ENCODE results near the gene GPR18. TPM values are rescaled to one million over a fixed set of nuclear protein-coding genes. Genes with fewer than 3 reads are reported as not detected.

The GPR18 gene
- total RNA-seq, 1 donor from 2014 or later = 2.9 TPM

DNA sequence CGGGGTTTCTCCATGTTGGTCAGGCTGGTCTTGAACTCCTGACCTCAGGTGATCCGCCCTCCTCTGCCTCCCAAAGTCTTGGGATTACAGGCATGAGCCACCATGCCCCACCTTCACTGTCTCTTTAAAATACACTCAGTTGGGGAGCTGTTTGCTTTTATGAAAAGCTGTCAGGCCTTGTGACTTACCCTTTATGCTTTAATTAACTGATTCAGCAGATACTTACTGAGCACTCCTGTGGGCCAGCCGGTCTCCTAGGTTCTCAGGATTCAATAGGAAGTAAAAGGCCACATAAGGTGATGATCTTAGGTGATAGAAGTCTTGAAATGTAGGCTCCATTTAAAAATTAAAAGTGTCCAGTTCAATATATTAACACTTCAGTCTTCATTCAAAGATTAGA lies 50.0 kb downstream of the GPR18 start:
- no peak for DNase-seq (ENCODE audit: low spot score)

DNA sequence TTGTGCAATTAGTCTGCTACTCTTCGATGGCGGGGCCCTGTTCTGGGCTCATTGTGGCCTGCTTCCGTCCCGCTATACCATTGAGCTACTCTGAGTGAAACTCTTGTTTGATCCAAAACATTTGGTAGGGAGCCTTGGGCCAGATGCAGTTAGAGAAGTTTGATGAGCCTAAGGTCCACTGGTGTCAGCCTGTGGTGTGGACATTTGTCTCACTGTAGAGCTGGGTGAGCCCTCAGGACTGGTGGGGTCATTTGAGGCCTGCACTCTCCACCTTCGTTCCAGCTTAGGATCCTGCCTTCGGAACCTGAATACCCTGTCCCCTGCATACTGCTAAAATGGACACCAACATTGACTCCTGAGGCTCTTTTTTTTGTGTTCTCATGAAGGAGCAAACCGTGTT lies 50.7 kb downstream of the GPR18 start:
- no peak for DNase-seq (ENCODE audit: low spot score)

DNA sequence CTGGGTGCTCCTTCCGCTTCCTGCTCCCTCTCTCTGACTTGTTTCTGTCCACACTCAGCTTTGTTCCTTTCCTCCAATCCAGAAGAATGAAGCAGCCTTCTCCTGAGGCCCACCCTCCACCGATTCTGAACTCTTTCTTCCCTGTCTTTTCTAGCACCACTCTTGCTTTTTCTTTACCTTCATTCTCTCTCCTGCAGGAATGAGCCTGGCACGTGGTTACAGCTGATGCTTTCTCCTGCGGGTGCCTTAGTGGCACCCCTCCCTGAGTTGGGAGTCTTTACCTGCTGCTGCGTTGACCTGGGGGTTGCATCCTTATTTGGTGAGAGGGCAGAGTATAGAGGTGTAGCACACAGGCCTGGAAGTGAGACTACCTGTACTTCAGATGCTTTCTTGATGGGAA lies 51.3 kb downstream of the GPR18 start:
- DNase-seq (ENCODE audit: low spot score) = no peak

DNA sequence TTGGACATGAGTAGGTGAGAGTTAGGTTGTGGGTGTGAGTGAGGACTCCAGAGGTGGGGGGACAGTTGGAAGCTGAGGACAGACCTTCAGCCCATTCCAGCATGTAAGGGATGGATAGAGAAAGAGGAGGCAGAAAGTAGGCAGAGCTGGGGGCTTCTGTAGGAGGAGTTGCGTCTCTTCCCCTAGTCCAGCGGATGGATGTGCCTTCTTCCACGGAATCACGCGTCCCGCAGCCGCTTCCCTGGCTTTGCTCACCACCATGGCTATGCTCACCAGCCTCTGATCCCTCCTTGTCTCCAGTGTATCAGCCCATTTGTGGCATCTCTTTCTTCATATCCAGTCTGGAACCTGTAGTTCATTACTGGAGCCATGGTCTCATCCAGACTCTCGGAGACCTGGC lies 52.0 kb downstream of the GPR18 start:
- DNase-seq (ENCODE audit: low spot score) = no peak

DNA sequence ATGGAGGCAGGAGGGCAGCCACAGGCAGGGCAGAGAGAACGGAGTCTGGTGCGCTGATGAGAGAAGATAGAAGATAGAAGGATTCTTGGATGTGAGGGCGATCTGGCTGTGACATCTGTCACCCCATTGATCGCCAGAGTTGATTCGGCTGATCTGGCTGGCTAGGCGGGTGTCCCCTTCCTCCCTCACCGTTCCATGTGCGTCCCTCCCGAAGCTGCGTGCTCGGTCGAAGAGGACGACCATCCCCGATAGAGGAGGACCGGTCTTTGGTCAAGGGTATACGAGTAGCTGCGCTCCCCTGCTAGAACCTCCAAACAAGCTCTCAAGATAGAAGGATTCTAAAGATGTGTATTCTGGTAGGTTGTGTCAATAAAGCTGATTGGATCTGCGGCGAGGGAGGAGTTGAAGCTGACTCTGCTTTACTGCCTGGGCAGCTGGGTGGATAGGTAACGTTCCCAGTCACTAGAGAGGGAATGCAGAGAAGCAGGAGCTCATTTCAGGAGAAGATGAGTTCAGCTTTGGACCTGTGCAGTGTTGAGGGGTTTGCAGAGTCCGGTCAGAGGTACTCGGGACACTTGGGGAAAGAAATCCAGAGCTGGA lies 52.5 kb downstream of the GPR18 start:
- no peak for DNase-seq (ENCODE audit: low spot score)

Other genes with a start within 250 kb of the GPR18 start
- 32.7 TPM for gene UBAC2, start 57.5 kb downstream of the GPR18 start, total RNA-seq (ENCODE audit: insufficient read depth, low replicate concordance)
- gene GPR183, start 49.0 kb upstream of the GPR18 start, total RNA-seq (ENCODE audit: insufficient read depth, low replicate concordance) = 7.7 TPM
- 125 TPM for gene TM9SF2, start 243.1 kb upstream of the GPR18 start, total RNA-seq (ENCODE audit: insufficient read depth, low replicate concordance)

All from umbilical cord (tissue), 2 donors.